ENCODE data around the gene SMARCAD1.

The SMARCAD1 gene

DNA sequence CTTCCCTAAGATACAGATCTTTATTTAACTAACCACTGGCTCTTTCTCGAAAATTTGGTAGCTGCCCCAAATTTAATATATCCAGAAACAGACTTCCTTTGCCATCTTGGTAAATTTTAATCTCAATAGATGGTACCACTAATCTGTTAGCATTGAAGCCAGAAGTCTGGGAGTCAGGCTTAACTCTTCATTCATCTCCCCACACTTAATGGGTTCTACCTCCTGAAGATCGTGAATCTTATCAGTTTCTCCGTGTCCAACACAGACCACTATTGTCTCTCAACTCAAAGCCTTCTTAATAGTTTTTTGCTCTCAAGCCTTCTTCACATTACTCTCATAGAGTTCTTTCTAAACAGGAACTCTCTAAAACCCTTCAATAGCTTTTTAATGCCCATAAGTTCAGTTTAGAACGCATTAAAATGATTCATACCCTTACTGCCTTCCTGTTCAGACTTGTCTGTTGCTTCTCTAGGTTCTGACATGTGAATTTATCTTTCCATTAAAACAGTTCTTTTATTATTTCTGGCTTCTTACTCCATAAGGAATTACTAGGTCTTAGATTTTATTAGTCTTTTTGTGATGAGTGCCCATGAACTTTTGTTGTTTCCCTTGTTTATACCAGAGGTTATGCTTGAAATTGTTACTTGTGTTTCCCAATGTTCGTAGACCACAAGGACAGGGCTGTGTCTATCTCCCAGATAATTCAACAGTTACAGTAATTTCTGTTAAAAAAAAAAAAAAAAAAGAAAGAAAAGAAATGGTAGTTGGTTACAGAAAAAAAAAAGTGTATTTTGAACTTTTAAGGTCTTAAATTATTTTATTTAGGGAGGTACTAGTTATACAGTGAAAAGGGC, 54.7 kb downstream of the SMARCAD1 start:
- TF ChIP-seq, protein P1, sequence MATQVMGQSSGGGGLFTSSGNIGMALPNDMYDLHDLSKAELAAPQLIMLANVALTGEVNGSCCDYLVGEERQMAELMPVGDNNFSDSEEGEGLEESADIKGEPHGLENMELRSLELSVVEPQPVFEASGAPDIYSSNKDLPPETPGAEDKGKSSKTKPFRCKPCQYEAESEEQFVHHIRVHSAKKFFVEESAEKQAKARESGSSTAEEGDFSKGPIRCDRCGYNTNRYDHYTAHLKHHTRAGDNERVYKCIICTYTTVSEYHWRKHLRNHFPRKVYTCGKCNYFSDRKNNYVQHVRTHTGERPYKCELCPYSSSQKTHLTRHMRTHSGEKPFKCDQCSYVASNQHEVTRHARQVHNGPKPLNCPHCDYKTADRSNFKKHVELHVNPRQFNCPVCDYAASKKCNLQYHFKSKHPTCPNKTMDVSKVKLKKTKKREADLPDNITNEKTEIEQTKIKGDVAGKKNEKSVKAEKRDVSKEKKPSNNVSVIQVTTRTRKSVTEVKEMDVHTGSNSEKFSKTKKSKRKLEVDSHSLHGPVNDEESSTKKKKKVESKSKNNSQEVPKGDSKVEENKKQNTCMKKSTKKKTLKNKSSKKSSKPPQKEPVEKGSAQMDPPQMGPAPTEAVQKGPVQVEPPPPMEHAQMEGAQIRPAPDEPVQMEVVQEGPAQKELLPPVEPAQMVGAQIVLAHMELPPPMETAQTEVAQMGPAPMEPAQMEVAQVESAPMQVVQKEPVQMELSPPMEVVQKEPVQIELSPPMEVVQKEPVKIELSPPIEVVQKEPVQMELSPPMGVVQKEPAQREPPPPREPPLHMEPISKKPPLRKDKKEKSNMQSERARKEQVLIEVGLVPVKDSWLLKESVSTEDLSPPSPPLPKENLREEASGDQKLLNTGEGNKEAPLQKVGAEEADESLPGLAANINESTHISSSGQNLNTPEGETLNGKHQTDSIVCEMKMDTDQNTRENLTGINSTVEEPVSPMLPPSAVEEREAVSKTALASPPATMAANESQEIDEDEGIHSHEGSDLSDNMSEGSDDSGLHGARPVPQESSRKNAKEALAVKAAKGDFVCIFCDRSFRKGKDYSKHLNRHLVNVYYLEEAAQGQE (IDR thresholded peaks at IDR 0.05; ENCODE audit: insufficient read depth in 1 of 2, low read depth in 2 of 2, low read length in 2 of 2) = no peak
- TF ChIP-seq POLR2AphosphoS5 (IDR thresholded peaks at IDR 0.05; ENCODE audit: low read depth, low read length) (no peak), TAF1 (IDR thresholded peaks at IDR 0.05; ENCODE audit: borderline replicate concordance, insufficient read depth, low read length) (no peak), FOXP2 (optimal IDR thresholded peaks at IDR 0.05; ENCODE audit: borderline replicate concordance, extremely low read depth, extremely low read length, insufficient read depth) (no peak), SIN3A (IDR thresholded peaks at IDR 0.05; ENCODE audit: borderline replicate concordance, insufficient read depth, low read length) (no peak)

DNA sequence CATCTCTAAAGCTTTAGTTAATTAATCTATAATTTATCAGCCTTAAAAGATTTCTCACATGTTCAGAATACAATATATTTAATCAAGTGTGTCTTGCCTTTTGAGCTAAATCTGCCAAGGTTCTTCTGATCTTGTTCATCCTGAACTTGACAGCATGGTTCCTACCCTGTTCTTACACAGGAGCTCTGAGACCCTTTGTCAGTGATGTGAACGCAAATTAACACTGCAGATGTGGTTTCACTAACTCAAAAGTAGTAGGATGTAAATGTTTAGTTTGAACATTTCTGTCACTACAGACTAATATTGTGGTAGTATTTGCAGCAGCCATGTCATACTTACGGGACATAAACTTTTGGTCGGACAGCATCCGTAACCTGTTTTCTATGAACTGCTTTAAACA, 59.4 kb downstream of the SMARCAD1 start:
- no peak for TF ChIP-seq SIN3A (IDR thresholded peaks at IDR 0.05; ENCODE audit: borderline replicate concordance, insufficient read depth, low read length)
- TF ChIP-seq FOXP2 (optimal IDR thresholded peaks at IDR 0.05; ENCODE audit: borderline replicate concordance, extremely low read depth, extremely low read length, insufficient read depth) = no peak
- no peak for TF ChIP-seq TAF1 (IDR thresholded peaks at IDR 0.05; ENCODE audit: borderline replicate concordance, insufficient read depth, low read length)
- TF ChIP-seq, protein P1 (IDR thresholded peaks at IDR 0.05; ENCODE audit: insufficient read depth in 1 of 2, low read depth in 2 of 2, low read length in 2 of 2) = no peak
- no peak for TF ChIP-seq POLR2AphosphoS5 (IDR thresholded peaks at IDR 0.05; ENCODE audit: low read depth, low read length)

DNA sequence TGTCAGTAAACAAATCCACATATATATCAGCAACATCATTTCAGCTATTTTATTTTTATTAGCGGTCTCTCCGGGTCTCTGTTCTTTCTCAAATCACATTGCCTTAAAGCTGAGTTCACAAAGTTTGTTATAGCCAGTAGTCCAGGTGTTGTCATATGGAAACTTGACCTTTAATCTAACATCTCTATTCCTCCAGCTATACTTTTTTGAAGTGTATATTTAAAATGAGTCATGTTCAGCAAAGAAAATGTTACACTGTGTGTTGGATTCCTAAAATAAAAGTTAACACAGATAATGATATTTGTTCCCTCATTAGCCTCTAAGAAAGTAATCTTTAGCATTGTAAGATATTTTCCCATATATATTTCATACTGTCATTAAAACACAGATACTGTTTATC, 63.6 kb downstream of the SMARCAD1 start:
- TF ChIP-seq POLR2AphosphoS5 (IDR thresholded peaks at IDR 0.05; ENCODE audit: low read depth, low read length) (no peak), SIN3A (IDR thresholded peaks at IDR 0.05; ENCODE audit: borderline replicate concordance, insufficient read depth, low read length) (no peak), FOXP2 (optimal IDR thresholded peaks at IDR 0.05; ENCODE audit: borderline replicate concordance, extremely low read depth, extremely low read length, insufficient read depth) (no peak), TAF1 (IDR thresholded peaks at IDR 0.05; ENCODE audit: borderline replicate concordance, insufficient read depth, low read length) (no peak)
- TF ChIP-seq, protein P1 (IDR thresholded peaks at IDR 0.05; ENCODE audit: insufficient read depth in 1 of 2, low read depth in 2 of 2, low read length in 2 of 2) = no peak

DNA sequence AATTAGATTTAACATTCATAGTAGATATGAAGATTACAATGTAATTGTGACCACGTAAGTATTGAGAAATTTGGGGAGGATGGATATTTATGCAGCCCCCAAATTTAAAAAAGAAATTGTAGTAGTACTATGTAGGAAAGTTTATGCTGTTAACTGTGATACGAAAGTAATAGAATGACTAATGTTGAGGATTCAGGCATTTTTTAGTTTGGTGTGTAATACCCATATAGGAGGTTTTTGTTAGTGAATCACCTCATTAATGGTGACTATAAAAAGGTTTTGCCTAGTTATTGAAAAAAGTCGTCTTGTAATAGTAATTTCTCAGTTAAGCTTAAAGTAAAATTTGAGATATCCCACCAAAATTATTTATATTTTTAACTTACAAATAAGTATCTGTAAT, 67.2 kb downstream of the SMARCAD1 start:
- TF ChIP-seq, protein P1 (IDR thresholded peaks at IDR 0.05; ENCODE audit: insufficient read depth in 1 of 2, low read depth in 2 of 2, low read length in 2 of 2) = no peak
- TF ChIP-seq FOXP2 (optimal IDR thresholded peaks at IDR 0.05; ENCODE audit: borderline replicate concordance, extremely low read depth, extremely low read length, insufficient read depth) = no peak
- no peak for TF ChIP-seq SIN3A (IDR thresholded peaks at IDR 0.05; ENCODE audit: borderline replicate concordance, insufficient read depth, low read length)
- no peak for TF ChIP-seq TAF1 (IDR thresholded peaks at IDR 0.05; ENCODE audit: borderline replicate concordance, insufficient read depth, low read length)
- no peak for TF ChIP-seq POLR2AphosphoS5 (IDR thresholded peaks at IDR 0.05; ENCODE audit: low read depth, low read length)
